ENCODE measurements around the gene ARRDC5. TPM values are rescaled to one million over a fixed set of nuclear protein-coding genes. Genes with fewer than 3 reads are reported as not detected.

ARRDC5 gene
- total and polyA plus RNA-seq, 2 of the 13 experiments (the other 11 are each of a cell fraction or from before 2014, with no cell fraction given) = not detected

- TF ChIP-seq HOXA9 (CRISPR knock-in tag; IDR thresholded peaks at IDR 0.05; ENCODE audit: borderline replicate concordance) = 0 out of 2 replicates have a peak, but pooled peaks have one; percentile 39
- no peak for TF ChIP-seq MAFK (conservative IDR thresholded peaks at IDR 0.05 in 1 of 2, IDR thresholded peaks at IDR 0.05 in 1 of 2; ENCODE audit: low read length in 2 of 2)
- TF ChIP-seq EP300 (IDR thresholded peaks at IDR 0.05; ENCODE audit: low read depth in 2 of 2, low read length in 2 of 2) = 0 out of 4 replicates have a peak, but pooled peaks of 1 of the 2 experiments have one; percentile 2
- TF ChIP-seq EP300 (CRISPR knock-in tag; IDR thresholded peaks at IDR 0.05; ENCODE audit: borderline replicate concordance) = no peak
- TF ChIP-seq ZBTB44 (CRISPR knock-in tag; IDR thresholded peaks at IDR 0.05) = no peak
- peak; percentile 73; the same call in 1 of the 2 replicates for TF ChIP-seq ZNF598 (CRISPR knock-in tag; IDR thresholded peaks at IDR 0.05; ENCODE audit: borderline replicate concordance)
- no peak for TF ChIP-seq ZNF790 (CRISPR knock-in tag; IDR thresholded peaks at IDR 0.05; ENCODE audit: borderline replicate concordance)
- no peak for TF ChIP-seq HMG20A (CRISPR knock-in tag; IDR thresholded peaks at IDR 0.05; ENCODE audit: borderline replicate concordance)
- TF ChIP-seq, protein P1, sequence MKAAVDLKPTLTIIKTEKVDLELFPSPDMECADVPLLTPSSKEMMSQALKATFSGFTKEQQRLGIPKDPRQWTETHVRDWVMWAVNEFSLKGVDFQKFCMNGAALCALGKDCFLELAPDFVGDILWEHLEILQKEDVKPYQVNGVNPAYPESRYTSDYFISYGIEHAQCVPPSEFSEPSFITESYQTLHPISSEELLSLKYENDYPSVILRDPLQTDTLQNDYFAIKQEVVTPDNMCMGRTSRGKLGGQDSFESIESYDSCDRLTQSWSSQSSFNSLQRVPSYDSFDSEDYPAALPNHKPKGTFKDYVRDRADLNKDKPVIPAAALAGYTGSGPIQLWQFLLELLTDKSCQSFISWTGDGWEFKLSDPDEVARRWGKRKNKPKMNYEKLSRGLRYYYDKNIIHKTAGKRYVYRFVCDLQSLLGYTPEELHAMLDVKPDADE (CRISPR knock-in tag; IDR thresholded peaks at IDR 0.05) = no peak
- TF ChIP-seq, protein P2, sequence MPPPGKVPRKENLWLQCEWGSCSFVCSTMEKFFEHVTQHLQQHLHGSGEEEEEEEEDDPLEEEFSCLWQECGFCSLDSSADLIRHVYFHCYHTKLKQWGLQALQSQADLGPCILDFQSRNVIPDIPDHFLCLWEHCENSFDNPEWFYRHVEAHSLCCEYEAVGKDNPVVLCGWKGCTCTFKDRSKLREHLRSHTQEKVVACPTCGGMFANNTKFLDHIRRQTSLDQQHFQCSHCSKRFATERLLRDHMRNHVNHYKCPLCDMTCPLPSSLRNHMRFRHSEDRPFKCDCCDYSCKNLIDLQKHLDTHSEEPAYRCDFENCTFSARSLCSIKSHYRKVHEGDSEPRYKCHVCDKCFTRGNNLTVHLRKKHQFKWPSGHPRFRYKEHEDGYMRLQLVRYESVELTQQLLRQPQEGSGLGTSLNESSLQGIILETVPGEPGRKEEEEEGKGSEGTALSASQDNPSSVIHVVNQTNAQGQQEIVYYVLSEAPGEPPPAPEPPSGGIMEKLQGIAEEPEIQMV (CRISPR knock-in tag; IDR thresholded peaks at IDR 0.05; ENCODE audit: low read depth) = no peak
- TF ChIP-seq RCOR2 (CRISPR knock-in tag; IDR thresholded peaks at IDR 0.05) = 0 out of 2 replicates have a peak, but pooled peaks have one; percentile 29
- TF ChIP-seq CCDC6 (CRISPR knock-in tag; IDR thresholded peaks at IDR 0.05) = 0 out of 2 replicates have a peak, but pooled peaks have one; percentile 6
- 0 out of 2 replicates have a peak, but pooled peaks have one; percentile 32 for TF ChIP-seq CENPT (CRISPR knock-in tag; IDR thresholded peaks at IDR 0.05; ENCODE audit: low read depth)
- 0 out of 2 replicates have a peak, but pooled peaks have one; percentile 12 for TF ChIP-seq NR2F2 (IDR thresholded peaks at IDR 0.05; ENCODE audit: borderline replicate concordance, low read depth)
- TF ChIP-seq, protein P3, sequence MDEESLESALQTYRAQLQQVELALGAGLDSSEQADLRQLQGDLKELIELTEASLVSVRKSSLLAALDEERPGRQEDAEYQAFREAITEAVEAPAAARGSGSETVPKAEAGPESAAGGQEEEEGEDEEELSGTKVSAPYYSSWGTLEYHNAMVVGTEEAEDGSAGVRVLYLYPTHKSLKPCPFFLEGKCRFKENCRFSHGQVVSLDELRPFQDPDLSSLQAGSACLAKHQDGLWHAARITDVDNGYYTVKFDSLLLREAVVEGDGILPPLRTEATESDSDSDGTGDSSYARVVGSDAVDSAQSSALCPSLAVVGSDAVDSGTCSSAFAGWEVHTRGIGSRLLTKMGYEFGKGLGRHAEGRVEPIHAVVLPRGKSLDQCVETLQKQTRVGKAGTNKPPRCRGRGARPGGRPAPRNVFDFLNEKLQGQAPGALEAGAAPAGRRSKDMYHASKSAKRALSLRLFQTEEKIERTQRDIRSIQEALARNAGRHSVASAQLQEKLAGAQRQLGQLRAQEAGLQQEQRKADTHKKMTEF (CRISPR knock-in tag; IDR thresholded peaks at IDR 0.05) = 0 out of 2 replicates have a peak, but pooled peaks have one; percentile 8
- no peak for TF ChIP-seq JARID2 (CRISPR knock-in tag; IDR thresholded peaks at IDR 0.05; ENCODE audit: insufficient replicate concordance)
- TF ChIP-seq NBN (conservative IDR thresholded peaks at IDR 0.05) = no peak
- no peak for TF ChIP-seq SRY (CRISPR knock-in tag; IDR thresholded peaks at IDR 0.05)
- TF ChIP-seq KAT2B (IDR thresholded peaks at IDR 0.05; ENCODE audit: borderline replicate concordance, low read depth, low read length) = no peak
- no peak; the same call in 1 of the 2 replicates for TF ChIP-seq ZNF274 (CRISPR knock-in tag; IDR thresholded peaks at IDR 0.05)
- no peak for TF ChIP-seq NFE2L1 (CRISPR knock-in tag; IDR thresholded peaks at IDR 0.05; ENCODE audit: borderline replicate concordance)
- no peak for TF ChIP-seq TEF (CRISPR knock-in tag; IDR thresholded peaks at IDR 0.05)
- TF ChIP-seq ZNF350 (CRISPR knock-in tag; IDR thresholded peaks at IDR 0.05; ENCODE audit: borderline replicate concordance, low read depth) = no peak; the same call in 1 of the 2 replicates
- no peak for TF ChIP-seq RAD51 (IDR thresholded peaks at IDR 0.05; ENCODE audit: borderline replicate concordance)
These were observed 6.1 kb upstream of the ARRDC5 start (continued) for GRCh38 chr19:4908781-4909155.
